GM21576 (cell line): ENCODE data around the gene POLD4.
"Not testable (repeated sequence)": the region's sequence is repeated elsewhere in the genome, so short reads cannot be mapped to it uniquely, and the experiment has no call there.

ENCODE experiments used
- ATAC-seq: cut with Tn5 transposase; IDR thresholded peaks from one replicate; pipeline ENCODE4 v1.9.1; 2021; ENCODE audit warnings: mild to moderate bottlenecking, moderate library complexity; ENCODE audit not compliant: unreplicated experiment

POLD4 gene

GRCh38 chr11:67353317-67354074 is at the start of gene POLD4:
Gene POLD4, minus strand, starts transcription at chr11:67353546. Its CDS starts 147 bp downstream, at chr11:67353399.
- peak; percentile 72 for ATAC-seq

- not testable (repeated sequence) for ATAC-seq
Measured at GRCh38 chr11:67403085-67403484, 49.7 kb upstream of the POLD4 start.

- ATAC-seq = not testable (repeated sequence)
Measured at GRCh38 chr11:67402192-67402839, 49.0 kb upstream of the POLD4 start.

GRCh38 chr11:67401495-67402191 is 48.3 kb upstream of the POLD4 start, which contains the start of gene PPP1CA:
Gene PPP1CA, minus strand, starts transcription at chr11:67401858. Its CDS starts 76 bp downstream, at chr11:67401782.
- ATAC-seq = peak; percentile 48

- ATAC-seq = no peak
Measured at GRCh38 chr11:67400942-67401494, 47.7 kb upstream of the POLD4 start.

- ATAC-seq = no peak
Measured at GRCh38 chr11:67400251-67400941, 47.0 kb upstream of the POLD4 start.

- ATAC-seq = no peak
Measured at GRCh38 chr11:67398661-67399563, 45.6 kb upstream of the POLD4 start.

GRCh38 chr11:67397986-67398660 is 44.8 kb upstream of the POLD4 start:
- ATAC-seq = no peak

- ATAC-seq = no peak
Measured at GRCh38 chr11:67397536-67397935, 44.2 kb upstream of the POLD4 start.

- ATAC-seq = no peak
Measured at GRCh38 chr11:67396587-67397389, 43.4 kb upstream of the POLD4 start.

- no peak for ATAC-seq
Measured at GRCh38 chr11:67396259-67396581, 42.9 kb upstream of the POLD4 start.

GRCh38 chr11:67395555-67396258 is 42.4 kb upstream of the POLD4 start:
- ATAC-seq = no peak

- no peak for ATAC-seq
Measured at GRCh38 chr11:67393990-67394389, 40.6 kb upstream of the POLD4 start.

- ATAC-seq = no peak
Measured at GRCh38 chr11:67393437-67393836, 40.1 kb upstream of the POLD4 start.

- no peak for ATAC-seq
Measured at GRCh38 chr11:67392183-67392715, 38.9 kb upstream of the POLD4 start.

- peak; percentile 54 for ATAC-seq
Measured at GRCh38 chr11:67391304-67392182, 38.2 kb upstream of the POLD4 start, which contains the start of gene RAD9A. Gene RAD9A, plus strand, starts transcription at chr11:67391986. Its CDS starts 59 bp downstream, at chr11:67392045.

- no peak for ATAC-seq
Measured at GRCh38 chr11:67390947-67391303, 37.6 kb upstream of the POLD4 start.
